GM23338 (cell line): ENCODE data around the gene RAD54L. TPM values are rescaled to one million over a fixed set of nuclear protein-coding genes. Genes with fewer than 3 reads are reported as not detected.

Source experiments
- ATAC-seq: fragments of 200-7000 bp; cut with Tn5 transposase; 3 replicates; pipeline ENCODE4 v1.9.1; 2020
- DNase-seq: peaks from one replicate; pipeline ENCODE4 v3.0.0-alpha.2; 2015; ENCODE audit warnings: low spot score
- H2AFZ ChIP-seq: fragments of 200-600 bp; sonication (generic); 2 replicates; pipeline ENCODE4 v1.8.0; 2016; ENCODE audit warnings: antibody characterized with exemption, mild to moderate bottlenecking, moderate library complexity
- H3F3A ChIP-seq: fragments of 200-600 bp; sonication (generic); replicated peaks from 2 replicates; pipeline ENCODE4 v1.8.0; 2017; ENCODE audit warnings: antibody characterized with exemption, mixed run types, low read depth
- H3K27ac ChIP-seq: fragments of 200-600 bp; sonication (generic); 2 replicates; pipeline ENCODE4 v1.6.1; 2016; ENCODE audit warnings: low read depth
- H3K27me3 ChIP-seq: fragments of 200-600 bp; sonication (generic); 2 replicates; pipeline ENCODE4 v1.8.0; 2016; ENCODE audit warnings: mild to moderate bottlenecking, mixed run types, moderate library complexity; ENCODE audit not compliant: insufficient read depth
- H3K36me3 ChIP-seq: fragments of 200-600 bp; sonication (generic); 2 replicates; pipeline ENCODE4 v1.8.0; 2016; ENCODE audit warnings: mild to moderate bottlenecking; ENCODE audit not compliant: insufficient read depth
- H3K4me1 ChIP-seq: fragments of 200-600 bp; sonication (generic); 2 replicates; pipeline ENCODE4 v1.8.0; 2016; ENCODE audit warnings: mild to moderate bottlenecking, moderate library complexity; ENCODE audit not compliant: insufficient read depth
- H3K4me2 ChIP-seq: fragments of 200-600 bp; sonication (generic); 2 replicates; pipeline ENCODE4 v1.7.1; 2017; ENCODE audit warnings: mixed run types
- H3K4me3 ChIP-seq: fragments of 200-600 bp; sonication (generic); 2 replicates; pipeline ENCODE4 v1.6.1; 2016; ENCODE audit warnings: mixed run types
- H3K79me2 ChIP-seq: fragments of 200-600 bp; sonication (generic); replicated peaks from 2 replicates; pipeline ENCODE4 v1.8.0; 2017; ENCODE audit warnings: mild to moderate bottlenecking; ENCODE audit not compliant: insufficient read depth
- H3K9me2 ChIP-seq: fragments of 200-600 bp; sonication (generic); 2 replicates; pipeline ENCODE4 v1.8.0; 2017; ENCODE audit not compliant: insufficient read depth
- H4K20me1 ChIP-seq: fragments of 200-600 bp; sonication (generic); replicated peaks from 2 replicates; pipeline ENCODE4 v1.8.0; 2017; ENCODE audit warnings: mild to moderate bottlenecking; ENCODE audit not compliant: insufficient read depth
- H3K27ac Mint-ChIP-seq: 2 replicates; pipeline ENCODE4 v1.8.0; 2020; ENCODE audit warnings: inconsistent platforms, mild to moderate bottlenecking, moderate library complexity, mixed read lengths
- H3K27me3 Mint-ChIP-seq: 3 replicates; pipeline ENCODE4 v1.8.0; 2022; ENCODE audit warnings: low read depth, mild to moderate bottlenecking, moderate library complexity, mixed read lengths, inconsistent platforms; ENCODE audit not compliant: insufficient read depth, poor library complexity
- H3K36me3 Mint-ChIP-seq: 3 replicates; pipeline ENCODE4 v1.8.0; 2021; ENCODE audit warnings: low read depth, mild to moderate bottlenecking, inconsistent platforms, moderate library complexity, mixed read lengths
- H3K4me1 Mint-ChIP-seq: 3 replicates; pipeline ENCODE4 v1.8.0; 2020; ENCODE audit warnings: mild to moderate bottlenecking, inconsistent platforms, mixed read lengths
- H3K4me3 Mint-ChIP-seq: 3 replicates; pipeline ENCODE4 v1.8.0; 2021; ENCODE audit warnings: moderate library complexity, mild to moderate bottlenecking, inconsistent platforms, mixed read lengths
- H3K9me3 Mint-ChIP-seq: 3 replicates; pipeline ENCODE4 v1.8.0; 2020; ENCODE audit warnings: moderate library complexity, mild to moderate bottlenecking, inconsistent platforms, mixed read lengths
- EZH2 ChIP-seq: fragments of 200-600 bp; sonication (generic); IDR thresholded peaks from one replicate; pipeline ENCODE4 v1.8.0; 2017; ENCODE audit warnings: antibody characterized with exemption, mild to moderate bottlenecking, low read depth; ENCODE audit not compliant: unreplicated experiment
- NANOG ChIP-seq: IDR thresholded peaks from 2 replicates; pipeline ENCODE4 v1.6.1; 2016; ENCODE audit warnings: antibody characterized with exemption, borderline replicate concordance
- STAT1 ChIP-seq: IDR thresholded peaks from one replicate; pipeline ENCODE4 v1.6.1; 2016; ENCODE audit warnings: antibody characterized with exemption; ENCODE audit not compliant: unreplicated experiment
- ZNF331 ChIP-seq: fragments of 250-450 bp; sonication (Bioruptor Pico); IDR thresholded peaks from 2 replicates; pipeline ENCODE4 v1.5.0; 2020; ENCODE audit warnings: low read depth, mild to moderate bottlenecking, moderate library complexity
- polyA plus RNA-seq: library from polyadenylated mRNA; unstranded; fragments of >200 nt; fragmentation: Nextera tagmentation; extraction: Ambion mirVana; gene quantifications from 2 replicates; pipeline ENCODE4 v1.2.1, GENCODE V29; 2016
- total RNA-seq: library from RNA; depleted of rRNA; stranded (reverse); fragments of >200 nt; shearing (Covaris generic); gene quantifications from 2 replicates; pipeline ENCODE4 v1.2.3, GENCODE V29; 2014
- TF ChIP-seq, protein P1 (sequence below): fragments of 250-450 bp; sonication (Bioruptor Pico); IDR thresholded peaks from 2 replicates; pipeline ENCODE4 v1.5.0; 2020; ENCODE audit warnings: mild to moderate bottlenecking, moderate library complexity

Gene RAD54L
- total and polyA plus RNA-seq, 2 experiments from 2014 or later = 26.4 to 48.1 TPM

- TF ChIP-seq, protein P1, sequence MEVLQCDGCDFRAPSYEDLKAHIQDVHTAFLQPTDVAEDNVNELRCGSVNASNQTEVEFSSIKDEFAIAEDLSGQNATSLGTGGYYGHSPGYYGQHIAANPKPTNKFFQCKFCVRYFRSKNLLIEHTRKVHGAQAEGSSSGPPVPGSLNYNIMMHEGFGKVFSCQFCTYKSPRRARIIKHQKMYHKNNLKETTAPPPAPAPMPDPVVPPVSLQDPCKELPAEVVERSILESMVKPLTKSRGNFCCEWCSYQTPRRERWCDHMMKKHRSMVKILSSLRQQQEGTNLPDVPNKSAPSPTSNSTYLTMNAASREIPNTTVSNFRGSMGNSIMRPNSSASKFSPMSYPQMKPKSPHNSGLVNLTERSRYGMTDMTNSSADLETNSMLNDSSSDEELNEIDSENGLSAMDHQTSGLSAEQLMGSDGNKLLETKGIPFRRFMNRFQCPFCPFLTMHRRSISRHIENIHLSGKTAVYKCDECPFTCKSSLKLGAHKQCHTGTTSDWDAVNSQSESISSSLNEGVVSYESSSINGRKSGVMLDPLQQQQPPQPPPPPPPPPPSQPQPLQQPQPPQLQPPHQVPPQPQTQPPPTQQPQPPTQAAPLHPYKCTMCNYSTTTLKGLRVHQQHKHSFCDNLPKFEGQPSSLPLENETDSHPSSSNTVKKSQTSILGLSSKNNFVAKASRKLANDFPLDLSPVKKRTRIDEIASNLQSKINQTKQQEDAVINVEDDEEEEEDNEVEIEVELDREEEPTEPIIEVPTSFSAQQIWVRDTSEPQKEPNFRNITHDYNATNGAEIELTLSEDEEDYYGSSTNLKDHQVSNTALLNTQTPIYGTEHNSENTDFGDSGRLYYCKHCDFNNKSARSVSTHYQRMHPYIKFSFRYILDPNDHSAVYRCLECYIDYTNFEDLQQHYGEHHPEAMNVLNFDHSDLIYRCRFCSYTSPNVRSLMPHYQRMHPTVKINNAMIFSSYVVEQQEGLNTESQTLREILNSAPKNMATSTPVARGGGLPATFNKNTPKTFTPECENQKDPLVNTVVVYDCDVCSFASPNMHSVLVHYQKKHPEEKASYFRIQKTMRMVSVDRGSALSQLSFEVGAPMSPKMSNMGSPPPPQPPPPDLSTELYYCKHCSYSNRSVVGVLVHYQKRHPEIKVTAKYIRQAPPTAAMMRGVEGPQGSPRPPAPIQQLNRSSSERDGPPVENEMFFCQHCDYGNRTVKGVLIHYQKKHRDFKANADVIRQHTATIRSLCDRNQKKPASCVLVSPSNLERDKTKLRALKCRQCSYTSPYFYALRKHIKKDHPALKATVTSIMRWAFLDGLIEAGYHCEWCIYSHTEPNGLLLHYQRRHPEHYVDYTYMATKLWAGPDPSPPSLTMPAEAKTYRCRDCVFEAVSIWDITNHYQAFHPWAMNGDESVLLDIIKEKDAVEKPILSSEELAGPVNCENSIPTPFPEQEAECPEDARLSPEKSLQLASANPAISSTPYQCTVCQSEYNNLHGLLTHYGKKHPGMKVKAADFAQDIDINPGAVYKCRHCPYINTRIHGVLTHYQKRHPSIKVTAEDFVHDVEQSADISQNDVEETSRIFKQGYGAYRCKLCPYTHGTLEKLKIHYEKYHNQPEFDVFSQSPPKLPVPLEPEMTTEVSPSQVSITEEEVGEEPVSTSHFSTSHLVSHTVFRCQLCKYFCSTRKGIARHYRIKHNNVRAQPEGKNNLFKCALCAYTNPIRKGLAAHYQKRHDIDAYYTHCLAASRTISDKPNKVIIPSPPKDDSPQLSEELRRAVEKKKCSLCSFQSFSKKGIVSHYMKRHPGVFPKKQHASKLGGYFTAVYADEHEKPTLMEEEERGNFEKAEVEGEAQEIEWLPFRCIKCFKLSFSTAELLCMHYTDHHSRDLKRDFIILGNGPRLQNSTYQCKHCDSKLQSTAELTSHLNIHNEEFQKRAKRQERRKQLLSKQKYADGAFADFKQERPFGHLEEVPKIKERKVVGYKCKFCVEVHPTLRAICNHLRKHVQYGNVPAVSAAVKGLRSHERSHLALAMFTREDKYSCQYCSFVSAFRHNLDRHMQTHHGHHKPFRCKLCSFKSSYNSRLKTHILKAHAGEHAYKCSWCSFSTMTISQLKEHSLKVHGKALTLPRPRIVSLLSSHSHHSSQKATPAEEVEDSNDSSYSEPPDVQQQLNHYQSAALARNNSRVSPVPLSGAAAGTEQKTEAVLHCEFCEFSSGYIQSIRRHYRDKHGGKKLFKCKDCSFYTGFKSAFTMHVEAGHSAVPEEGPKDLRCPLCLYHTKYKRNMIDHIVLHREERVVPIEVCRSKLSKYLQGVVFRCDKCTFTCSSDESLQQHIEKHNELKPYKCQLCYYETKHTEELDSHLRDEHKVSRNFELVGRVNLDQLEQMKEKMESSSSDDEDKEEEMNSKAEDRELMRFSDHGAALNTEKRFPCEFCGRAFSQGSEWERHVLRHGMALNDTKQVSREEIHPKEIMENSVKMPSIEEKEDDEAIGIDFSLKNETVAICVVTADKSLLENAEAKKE = no peak
- no peak for TF ChIP-seq EZH2
- no peak for TF ChIP-seq ZNF331
These were observed 37.3 kb downstream of the RAD54L start (continued) for GRCh38 chr1:46284597-46285564.

GRCh38 chr1:46285730-46286477 is 38.3 kb downstream of the RAD54L start:
- Histone ChIP-seq H3K27ac (peak overlapping the region; percentile 76; the same call in 1 of the 2 replicates), H3K36me3 (no peaks in the 10 kb centered on the region)
- TF ChIP-seq, protein P1 = no peak
- TF ChIP-seq NANOG (no peak), STAT1 (no peak)

More at GRCh38 chr1:46285730-46286477, 38.3 kb downstream of the RAD54L start:
- no peaks in the 10 kb centered on the region for H3K79me2 ChIP-seq
- ATAC-seq = peak; percentile 53
- Mint-ChIP-seq H3K36me3 (peaks cover 47% of the 10 kb centered on the region), H3K27ac (peak overlapping the region; percentile 70; the same call in 1 of the 2 replicates), H3K4me3 (no peak overlapping the region), H3K27me3 (peaks cover 12% of the 10 kb centered on the region), H3K4me1 (peaks cover 18% of the 10 kb centered on the region), H3K9me3 (no peaks in the 10 kb centered on the region)
- H3K9me2 ChIP-seq = no peaks in the 10 kb centered on the region
- no peak overlapping the region for H2AFZ ChIP-seq
- H3K4me2 ChIP-seq = no peak overlapping the region
- DNase-seq = peak; percentile 54
- no peaks in the 10 kb centered on the region for H3K27me3 ChIP-seq
- H4K20me1 ChIP-seq = peaks cover 4% of the 10 kb centered on the region
- H3F3A ChIP-seq = peaks cover 16% of the 10 kb centered on the region; the same call in 1 of the 2 replicates
- 0 out of 2 replicates have a peak, but pooled peaks cover 5% of the 10 kb centered on the region for H3K4me1 ChIP-seq
- no peak overlapping the region for H3K4me3 ChIP-seq
